K562 (cell line): ENCODE measurements around the gene FZD10.

Experiments used
- CEBPZ ChIP-seq: fragments of 150-350 bp; IDR thresholded peaks from 2 replicates; pipeline ENCODE4 v1.6.1; 2014; ENCODE audit warnings: low read depth, mild to moderate bottlenecking, low read length, borderline replicate concordance
- SETDB1 ChIP-seq: IDR thresholded peaks from one replicate; pipeline ENCODE4 v1.6.1; 2012; ENCODE audit warnings: low read length, control low read depth, inconsistent platforms
- ZNF431 ChIP-seq: sonication (generic); formaldehyde crosslinking; IDR thresholded peaks from 2 replicates; pipeline ENCODE4 v1.8.0; 2022; ENCODE audit warnings: mild to moderate bottlenecking, missing genetic modification reagents

DNA sequence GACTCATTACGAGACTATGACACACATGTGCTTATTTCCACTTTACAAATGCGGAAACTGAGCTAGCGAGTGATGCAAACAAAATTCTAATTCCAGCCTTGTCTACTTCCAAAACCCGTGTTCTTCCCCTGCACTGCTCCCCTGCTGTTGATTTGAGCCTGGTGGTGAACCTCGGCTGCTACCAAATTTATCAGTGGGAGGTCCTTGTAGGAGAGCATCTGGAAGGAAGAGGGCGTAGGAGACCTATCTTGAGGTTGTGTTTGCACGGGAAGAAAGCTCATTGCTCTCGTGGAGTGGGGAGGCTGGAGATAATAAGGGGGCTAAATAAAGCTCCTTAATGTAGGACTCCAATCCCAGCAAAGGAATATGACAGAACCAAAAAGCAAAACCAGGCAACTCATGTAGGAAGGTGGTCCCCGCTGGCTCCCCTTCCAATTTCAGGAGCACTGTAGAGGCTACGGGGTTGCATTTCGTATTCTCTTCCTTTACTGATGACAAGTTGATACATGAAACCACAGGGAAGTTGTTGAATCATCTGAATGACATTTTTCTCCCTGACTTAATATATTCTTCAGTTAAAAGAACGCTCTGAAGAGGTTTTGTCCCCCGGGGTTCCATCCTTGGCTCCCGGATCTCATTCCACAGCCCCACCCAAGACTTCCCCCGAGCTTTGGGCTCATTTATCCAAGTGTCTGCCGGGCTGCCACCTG lies 52.6 kb downstream of the FZD10 start:
- TF ChIP-seq SETDB1 (no peak), CEBPZ (no peak), ZNF431 (CRISPR knock-in tag) (no peak)
